B cell (primary cell): ENCODE data around the gene N4BP2L2. TPM values are rescaled to one million over a fixed set of nuclear protein-coding genes. Genes with fewer than 3 reads are reported as not detected.
A peak's percentile ranks its signal among the peaks of the same experiment; 100 is the strongest.

Experiments
- ATAC-seq: fragments of 200-7000 bp; cut with Tn5 transposase; one replicate; pipeline ENCODE4 v1.10.0; 2021; ENCODE audit warnings: low read depth, mild to moderate bottlenecking, moderate number of reproducible peaks, moderate library complexity
- CTCF ChIA-PET: fragments of 350-600 bp; sonication (Branson Sonifier 250); formaldehyde crosslinking; loops from one replicate; lab custom pipeline; 2021; ENCODE audit warnings: antibody characterized with exemption, inconsistent platforms; lab: Charles Lee
- POLR2A ChIA-PET: fragments of 350-600 bp; sonication (Branson Sonifier 250); formaldehyde crosslinking; loops from one replicate; lab custom pipeline; 2021; ENCODE audit warnings: antibody characterized with exemption; lab: Charles Lee
- DNase-seq: peaks from one replicate; pipeline ENCODE4 v3.0.0; 2013
- H2AFZ ChIP-seq: 2 replicates; pipeline ENCODE4 v1.6.1; 2012; ENCODE audit warnings: mild to moderate bottlenecking, low read depth, low read length; ENCODE audit not compliant: insufficient read depth, poor library complexity, severe bottlenecking
- H3K27ac ChIP-seq, 2 donors: 1 replicate in 1 of 2; 2 replicates in 1 of 2; pipeline ENCODE4 v1.5.1; 2012 to 2013; ENCODE audit warnings: low read length in 2 of 2, mild to moderate bottlenecking in 2 of 2, moderate library complexity in 1 of 2
- H3K27me3 ChIP-seq, 4 experiments: fragments of 200-600 bp in 1 of 4; sonication (generic) in 1 of 4; replicated peaks in 1 of 4; 1 replicate in 2 of 4; 2 replicates in 2 of 4; pipeline versions ENCODE4 v1.6.1 to v1.7.0; 2013 to 2016; ENCODE audit warnings: low read length in 3 of 4, mild to moderate bottlenecking in 2 of 4, mixed read lengths in 1 of 4, moderate library complexity in 1 of 4; ENCODE audit not compliant: insufficient read depth in 4 of 4, control insufficient read depth in 3 of 4; ENCODE audit errors: control extremely low read depth in 1 of 4
- H3K36me3 ChIP-seq, 2 experiments: replicated peaks in 1 of 2; 1 replicate in 1 of 2; 2 replicates in 1 of 2; pipeline versions ENCODE4 v1.6.1 to v1.7.1; 2013; ENCODE audit warnings: low read length in 1 of 2; ENCODE audit not compliant: insufficient read depth in 2 of 2, control insufficient read depth in 1 of 2; ENCODE audit errors: control extremely low read depth in 1 of 2, extremely low read depth in 1 of 2
- H3K4me1 ChIP-seq, 2 donors: fragments of 200-600 bp in 1 of 2; sonication (generic) in 1 of 2; 1 replicate in 1 of 2; 2 replicates in 1 of 2; pipeline versions ENCODE4 v1.5.1 to v1.6.1; 2013 to 2017; ENCODE audit warnings: low read length in 2 of 2; ENCODE audit not compliant: control insufficient read depth in 2 of 2, insufficient read depth in 2 of 2
- H3K4me2 ChIP-seq: replicated peaks from 2 replicates; pipeline ENCODE3; 2012; ENCODE audit warnings: mild to moderate bottlenecking, low read depth, low read length; ENCODE audit not compliant: poor library complexity, severe bottlenecking
- H3K4me3 ChIP-seq, 5 experiments: fragments of 200-600 bp in 1 of 5; sonication (generic) in 1 of 5; 1 replicate in 3 of 5; 2 replicates in 2 of 5; pipeline versions ENCODE4 v1.5.1 to v1.7.0; 2011 to 2016; ENCODE audit warnings: low read length in 4 of 5, mild to moderate bottlenecking in 4 of 5, low read depth in 2 of 5, control low read depth in 1 of 5, moderate library complexity in 1 of 5; ENCODE audit not compliant: insufficient read depth in 1 of 5; ENCODE audit errors: control extremely low read depth in 1 of 5, extremely low read depth in 1 of 5
- H3K79me2 ChIP-seq: fragments of 200-600 bp; sonication (generic); one replicate; pipeline ENCODE4 v1.6.0; 2016; ENCODE audit warnings: low read length; ENCODE audit not compliant: control insufficient read depth, insufficient read depth
- H3K9ac ChIP-seq: fragments of 200-600 bp; sonication (generic); 2 replicates; pipeline ENCODE4 v1.6.1; 2017; ENCODE audit warnings: mild to moderate bottlenecking, low read length, moderate library complexity
- H3K9me3 ChIP-seq, 3 donors: one replicate each; pipeline versions ENCODE4 v1.6.1 to v1.7.1; 2013; ENCODE audit warnings: low read length in 2 of 3; ENCODE audit not compliant: control insufficient read depth in 2 of 3, insufficient read depth in 1 of 3; ENCODE audit errors: control extremely low read depth in 1 of 3
- H4K20me1 ChIP-seq: 2 replicates; pipeline ENCODE4 v1.6.0; 2012; ENCODE audit warnings: mild to moderate bottlenecking, low read length; ENCODE audit not compliant: insufficient read depth, control insufficient read depth, poor library complexity, severe bottlenecking
- H3K27ac Mint-ChIP-seq: one replicate; pipeline ENCODE4 v1.8.0; 2021; ENCODE audit warnings: mixed read lengths
- H3K27me3 Mint-ChIP-seq: one replicate; pipeline ENCODE4 v1.8.0; 2021; ENCODE audit warnings: mixed read lengths
- H3K4me1 Mint-ChIP-seq: one replicate; pipeline ENCODE4 v1.8.0; 2021; ENCODE audit warnings: mixed read lengths
- H3K4me3 Mint-ChIP-seq: one replicate; pipeline ENCODE4 v1.8.0; 2021; ENCODE audit warnings: mixed read lengths
- H3K9me3 Mint-ChIP-seq: one replicate; pipeline ENCODE4 v1.8.0; 2022; ENCODE audit warnings: mixed read lengths; ENCODE audit not compliant: insufficient read depth
- CTCF ChIP-seq: fragments of 200-600 bp; IDR thresholded peaks from one replicate; pipeline ENCODE4 v1.8.0; 2022; ENCODE audit warnings: antibody characterized with exemption, mild to moderate bottlenecking
- EZH2 ChIP-seq: IDR thresholded peaks from 2 replicates; pipeline ENCODE4 v1.6.1; 2012; ENCODE audit warnings: borderline replicate concordance, low read depth, mild to moderate bottlenecking, moderate library complexity, low read length; ENCODE audit not compliant: insufficient read depth, poor library complexity, severe bottlenecking
- WGBS: methylation state at CpG from one replicate; pipeline ENCODE4 v1.1.5; 2013; ENCODE audit warnings: missing lambda C conversion rate; ENCODE audit not compliant: insufficient coverage; 5-methylcytosine and 5-hydroxymethylcytosine counted together
- intact Hi-C: fragments of 100-400 bp; cut with micrococcal nuclease; formaldehyde crosslinking; loops from one replicate; pipeline ENCODE4 v1.10.0; 2022
- polyA plus RNA-seq: library from polyadenylated mRNA; depleted of rRNA; stranded (reverse); fragments of >200 nt; gene quantifications from 2 replicates; pipeline ENCODE4 v1.2.3, GENCODE V29; 2012
- total RNA-seq, 2 donors: library from RNA; stranded (reverse); fragments of 120-200 nt in 1 of 2; gene quantifications; 1 replicate in 1 of 2; 2 replicates in 1 of 2; pipeline versions ENCODE4 v1.2.3 to v1.2.4, GENCODE V29; 2013 to 2022

N4BP2L2 gene
- total and polyA plus RNA-seq, 2 donors (not counting 1 experiment from before 2014, with no cell fraction given): 63.9 to 239 TPM

- Histone ChIP-seq H3K4me3 (no peak overlapping the region), H2AFZ (no peak overlapping the region), H3K4me1 (no peaks in the 10 kb centered on the region), H3K9ac (no peak overlapping the region), H3K36me3 (peaks cover 0 to 5% of the 10 kb centered on the region in 2 experiments), H3K9me3 (peaks cover 0 to 17% (median 10%) of the 10 kb centered on the region in 3 donors), H3K27ac (no peak overlapping the region), H4K20me1 (peaks cover 11% of the 10 kb centered on the region), H3K27me3 (no peaks in the 10 kb centered on the region), H3K79me2 (peaks cover 33% of the 10 kb centered on the region), H3K4me2 (no peak overlapping the region)
- Mint-ChIP-seq H3K4me1 (peaks cover 2% of the 10 kb centered on the region), H3K9me3 (no peaks in the 10 kb centered on the region), H3K27me3 (no peaks in the 10 kb centered on the region), H3K27ac (no peak overlapping the region), H3K4me3 (no peak overlapping the region)
- POLR2A ChIA-PET: no interaction called here
- intact Hi-C loops: no loop called here
- TF ChIP-seq EZH2: no peak
- TF ChIP-seq CTCF: peak; percentile 52
- peak; percentile 36 for ATAC-seq
- DNase-seq: peak; percentile 16
- CTCF ChIA-PET: interaction anchor here (1.5 kb wide), 1 partner anchor 13 kb away, joined by 3 read pairs; the partner anchor contains the start of gene N4BP2L1
Measured at GRCh38 chr13:32415019-32415418, 123.6 kb downstream of the N4BP2L2 start.

- ATAC-seq (no peak), DNase-seq (no peak)
- Histone ChIP-seq H3K9ac (no peak overlapping the region), H3K4me2 (no peak overlapping the region), H3K27me3 (no peaks in the 10 kb centered on the region), H3K4me3 (no peak overlapping the region), H3K36me3 (peaks cover 0 to under 1% of the 10 kb centered on the region in 2 experiments), H3K27ac (no peak overlapping the region), H3K4me1 (peaks cover 0 to 3% of the 10 kb centered on the region in 2 donors), H4K20me1 (peaks cover 11% of the 10 kb centered on the region), H3K79me2 (peaks cover 33% of the 10 kb centered on the region), H2AFZ (no peak overlapping the region), H3K9me3 (peaks cover 0 to 13% (median 6%) of the 10 kb centered on the region in 3 donors)
- peaks cover 5% of the 10 kb centered on the region for H3K4me1 Mint-ChIP-seq
- 100% methylated on average over 1 of the region's 2 CpGs for WGBS
- H3K9me3 Mint-ChIP-seq: no peaks in the 10 kb centered on the region
- POLR2A ChIA-PET: no interaction called here
- intact Hi-C loops: no loop called here
- H3K27me3 Mint-ChIP-seq: no peaks in the 10 kb centered on the region
- CTCF ChIA-PET: interaction anchor here (1.5 kb wide), 1 partner anchor 13 kb away, joined by 3 read pairs; the partner anchor contains the start of gene N4BP2L1
- H3K4me3 Mint-ChIP-seq: no peak overlapping the region
- H3K27ac Mint-ChIP-seq: no peak overlapping the region
- TF ChIP-seq CTCF (no peak), EZH2 (no peak)
Measured at GRCh38 chr13:32414580-32414979, 124.0 kb downstream of the N4BP2L2 start.
